ENCODE results near the gene SLC7A5. TPM values are rescaled to one million over a fixed set of nuclear protein-coding genes. Genes with fewer than 3 reads are reported as not detected.

The SLC7A5 gene
- total and polyA plus RNA-seq, 2 of the 13 experiments (the other 11 are each of a cell fraction or from before 2014, with no cell fraction given) = 79.6 to 155 TPM

GRCh38 chr16:87847785-87848675 is 21.3 kb downstream of the SLC7A5 start (continued):
- no peak for TF ChIP-seq CERS6 (CRISPR knock-in tag; IDR thresholded peaks at IDR 0.05)
- TF ChIP-seq HOXA7 (CRISPR knock-in tag; IDR thresholded peaks at IDR 0.05) = no peak
- TF ChIP-seq KDM4B (CRISPR knock-in tag; IDR thresholded peaks at IDR 0.05) = peak; percentile 94; the same call in 1 of the 2 replicates
- TF ChIP-seq ZBTB8A (CRISPR knock-in tag; IDR thresholded peaks at IDR 0.05; ENCODE audit: borderline replicate concordance, low read depth) = no peak
- TF ChIP-seq GLI4 (CRISPR knock-in tag; IDR thresholded peaks at IDR 0.05; ENCODE audit: borderline replicate concordance) = peak; percentile 84; the same call in 1 of the 2 replicates
- no peak for TF ChIP-seq ISX (CRISPR knock-in tag; conservative IDR thresholded peaks at IDR 0.05)
- TF ChIP-seq MLX (CRISPR knock-in tag; IDR thresholded peaks at IDR 0.05) = 0 out of 2 replicates have a peak, but pooled peaks have one; percentile 19
- no peak for TF ChIP-seq ZNF570 (CRISPR knock-in tag; IDR thresholded peaks at IDR 0.05; ENCODE audit: borderline replicate concordance)
- no peak for TF ChIP-seq SOX6 (IDR thresholded peaks at IDR 0.05)
- peak; percentile 95 for TF ChIP-seq SOX6 (CRISPR knock-in tag; IDR thresholded peaks at IDR 0.05)
- 0 out of 2 replicates have a peak, but pooled peaks have one; percentile 51 for TF ChIP-seq ZNF780A (CRISPR knock-in tag; IDR thresholded peaks at IDR 0.05)
- TF ChIP-seq CEBPG (CRISPR knock-in tag; IDR thresholded peaks at IDR 0.05) = peak; percentile 91
- no peak for TF ChIP-seq NFAT5 (CRISPR knock-in tag; IDR thresholded peaks at IDR 0.05)
- TF ChIP-seq HDAC1 (CRISPR knock-in tag; IDR thresholded peaks at IDR 0.05) = peak; percentile 95
- peak; percentile 87 for TF ChIP-seq PPARG (CRISPR knock-in tag; conservative IDR thresholded peaks at IDR 0.05)
- peak; percentile 35 for TF ChIP-seq HNRNPLL (IDR thresholded peaks at IDR 0.05; ENCODE audit: low read depth, low read length, poor library complexity, severe bottlenecking)
- peak; percentile 19; the same call in 1 of the 2 replicates for TF ChIP-seq MNT (IDR thresholded peaks at IDR 0.05)
- no peak for TF ChIP-seq MYPOP (CRISPR knock-in tag; IDR thresholded peaks at IDR 0.05)
